WTC11 (cell line): Measurements from ENCODE around the gene HNRNPR.

Experiments
- ATF3 ChIP-seq: sonication (generic); formaldehyde crosslinking; conservative IDR thresholded peaks from 2 replicates; pipeline ENCODE4 v1.8.1; 2022; ENCODE audit warnings: mild to moderate bottlenecking, missing genetic modification reagents
- E2F4 ChIP-seq: sonication (generic); formaldehyde crosslinking; IDR thresholded peaks from 2 replicates; pipeline ENCODE4 v1.8.1; 2022; ENCODE audit warnings: low read depth, mild to moderate bottlenecking, moderate library complexity, missing genetic modification reagents, borderline replicate concordance
- ELF4 ChIP-seq: sonication (generic); formaldehyde crosslinking; IDR thresholded peaks from 2 replicates; pipeline ENCODE4 v1.8.1; 2022; ENCODE audit warnings: low read depth, mild to moderate bottlenecking, moderate library complexity, missing genetic modification reagents
- EMX1 ChIP-seq: fragments of 250-450 bp; sonication (Bioruptor Pico); IDR thresholded peaks from 2 replicates; pipeline ENCODE4 v1.8.0; 2021; ENCODE audit warnings: mild to moderate bottlenecking
- ESRRA ChIP-seq: sonication (generic); formaldehyde crosslinking; IDR thresholded peaks from 2 replicates; pipeline ENCODE4 v1.8.1; 2022; ENCODE audit warnings: mild to moderate bottlenecking, missing genetic modification reagents, borderline replicate concordance
- KAT7 ChIP-seq: sonication (generic); formaldehyde crosslinking; IDR thresholded peaks from 2 replicates; pipeline ENCODE4 v1.8.1; 2023; ENCODE audit warnings: missing genetic modification reagents, mild to moderate bottlenecking, borderline replicate concordance
- MAX ChIP-seq: sonication (generic); formaldehyde crosslinking; IDR thresholded peaks from 2 replicates; pipeline ENCODE4 v1.8.0; 2022; ENCODE audit warnings: mild to moderate bottlenecking, missing genetic modification reagents
- MLX ChIP-seq: sonication (generic); formaldehyde crosslinking; IDR thresholded peaks from 2 replicates; pipeline ENCODE4 v1.8.1; 2023; ENCODE audit warnings: mild to moderate bottlenecking, missing genetic modification reagents, moderate library complexity
- NR1H2 ChIP-seq: sonication (generic); formaldehyde crosslinking; IDR thresholded peaks from 2 replicates; pipeline ENCODE4 v1.9.0; 2021; ENCODE audit warnings: mild to moderate bottlenecking, moderate library complexity, missing genetic modification reagents
- NR2C2 ChIP-seq: sonication (generic); formaldehyde crosslinking; IDR thresholded peaks from 2 replicates; pipeline ENCODE4 v1.8.0; 2022; ENCODE audit warnings: mild to moderate bottlenecking, missing genetic modification reagents
- ZNF423 ChIP-seq: fragments of 250-450 bp; sonication (Bioruptor Pico); IDR thresholded peaks from 2 replicates; pipeline ENCODE4 v2.1.2; 2022; ENCODE audit warnings: mild to moderate bottlenecking, moderate library complexity
- TF ChIP-seq, protein P1 (sequence below): fragments of 200-600 bp; IDR thresholded peaks from 2 replicates; pipeline ENCODE4 v1.8.0; 2022; ENCODE audit warnings: antibody characterized with exemption
- TF ChIP-seq, protein P2 (sequence below): fragments of 250-450 bp; sonication (Bioruptor Pico); IDR thresholded peaks from 2 replicates; pipeline ENCODE4 v1.9.0; 2021; ENCODE audit warnings: mild to moderate bottlenecking
- TF ChIP-seq, protein P3 (sequence below): sonication (generic); formaldehyde crosslinking; IDR thresholded peaks from 2 replicates; pipeline ENCODE4 v1.8.1; 2022; ENCODE audit warnings: missing genetic modification reagents, borderline replicate concordance

DNA sequence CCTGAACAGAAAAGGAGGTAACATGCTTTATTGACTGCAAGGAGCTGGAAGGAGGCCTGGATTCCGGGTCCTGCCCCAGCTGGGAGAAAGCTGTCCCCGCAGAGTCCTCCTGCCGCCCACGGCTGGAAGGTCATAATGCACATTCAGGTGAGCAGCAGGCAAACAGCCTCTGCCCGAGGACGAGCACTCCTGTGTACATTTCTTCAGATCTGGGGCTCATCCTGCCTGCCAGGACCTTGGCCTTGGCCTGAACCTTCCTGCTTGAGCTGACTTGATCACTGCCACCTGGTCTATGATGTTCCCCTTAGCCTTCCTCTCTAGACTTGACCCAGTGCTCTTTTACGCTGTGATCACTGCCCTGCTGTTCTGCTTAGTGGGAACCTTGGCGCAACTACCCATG is 43.4 kb upstream of the HNRNPR start:
- no peak for TF ChIP-seq EMX1
- TF ChIP-seq, protein P1, sequence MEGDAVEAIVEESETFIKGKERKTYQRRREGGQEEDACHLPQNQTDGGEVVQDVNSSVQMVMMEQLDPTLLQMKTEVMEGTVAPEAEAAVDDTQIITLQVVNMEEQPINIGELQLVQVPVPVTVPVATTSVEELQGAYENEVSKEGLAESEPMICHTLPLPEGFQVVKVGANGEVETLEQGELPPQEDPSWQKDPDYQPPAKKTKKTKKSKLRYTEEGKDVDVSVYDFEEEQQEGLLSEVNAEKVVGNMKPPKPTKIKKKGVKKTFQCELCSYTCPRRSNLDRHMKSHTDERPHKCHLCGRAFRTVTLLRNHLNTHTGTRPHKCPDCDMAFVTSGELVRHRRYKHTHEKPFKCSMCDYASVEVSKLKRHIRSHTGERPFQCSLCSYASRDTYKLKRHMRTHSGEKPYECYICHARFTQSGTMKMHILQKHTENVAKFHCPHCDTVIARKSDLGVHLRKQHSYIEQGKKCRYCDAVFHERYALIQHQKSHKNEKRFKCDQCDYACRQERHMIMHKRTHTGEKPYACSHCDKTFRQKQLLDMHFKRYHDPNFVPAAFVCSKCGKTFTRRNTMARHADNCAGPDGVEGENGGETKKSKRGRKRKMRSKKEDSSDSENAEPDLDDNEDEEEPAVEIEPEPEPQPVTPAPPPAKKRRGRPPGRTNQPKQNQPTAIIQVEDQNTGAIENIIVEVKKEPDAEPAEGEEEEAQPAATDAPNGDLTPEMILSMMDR, result no peak
- TF ChIP-seq MLX (CRISPR knock-in tag), result no peak
- no peak for TF ChIP-seq NR2C2 (CRISPR knock-in tag)
- no peak for TF ChIP-seq E2F4 (CRISPR knock-in tag)
- TF ChIP-seq KAT7 (CRISPR knock-in tag), result no peak
- TF ChIP-seq, protein P2, sequence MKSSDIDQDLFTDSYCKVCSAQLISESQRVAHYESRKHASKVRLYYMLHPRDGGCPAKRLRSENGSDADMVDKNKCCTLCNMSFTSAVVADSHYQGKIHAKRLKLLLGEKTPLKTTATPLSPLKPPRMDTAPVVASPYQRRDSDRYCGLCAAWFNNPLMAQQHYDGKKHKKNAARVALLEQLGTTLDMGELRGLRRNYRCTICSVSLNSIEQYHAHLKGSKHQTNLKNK (CRISPR knock-in tag), result no peak
- no peak for TF ChIP-seq ATF3
- no peak for TF ChIP-seq NR1H2 (CRISPR knock-in tag)
- no peak for TF ChIP-seq ESRRA (CRISPR knock-in tag)
- TF ChIP-seq ELF4 (CRISPR knock-in tag), result no peak
- TF ChIP-seq MAX (CRISPR knock-in tag), result no peak
- TF ChIP-seq, protein P3, sequence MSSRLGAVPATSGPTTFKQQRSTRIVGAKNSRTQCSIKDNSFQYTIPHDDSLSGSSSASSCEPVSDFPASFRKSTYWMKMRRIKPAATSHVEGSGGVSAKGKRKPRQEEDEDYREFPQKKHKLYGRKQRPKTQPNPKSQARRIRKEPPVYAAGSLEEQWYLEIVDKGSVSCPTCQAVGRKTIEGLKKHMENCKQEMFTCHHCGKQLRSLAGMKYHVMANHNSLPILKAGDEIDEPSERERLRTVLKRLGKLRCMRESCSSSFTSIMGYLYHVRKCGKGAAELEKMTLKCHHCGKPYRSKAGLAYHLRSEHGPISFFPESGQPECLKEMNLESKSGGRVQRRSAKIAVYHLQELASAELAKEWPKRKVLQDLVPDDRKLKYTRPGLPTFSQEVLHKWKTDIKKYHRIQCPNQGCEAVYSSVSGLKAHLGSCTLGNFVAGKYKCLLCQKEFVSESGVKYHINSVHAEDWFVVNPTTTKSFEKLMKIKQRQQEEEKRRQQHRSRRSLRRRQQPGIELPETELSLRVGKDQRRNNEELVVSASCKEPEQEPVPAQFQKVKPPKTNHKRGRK (CRISPR knock-in tag), result no peak
- TF ChIP-seq ZNF423 (CRISPR knock-in tag), result no peak
